HepG2 (cell line): ENCODE results near the gene GGACT. TPM values are rescaled to one million over a fixed set of nuclear protein-coding genes. Genes with fewer than 3 reads are reported as not detected.

Source experiments
- BRCA1 ChIP-seq: sonication (generic); formaldehyde crosslinking; IDR thresholded peaks from 2 replicates; pipeline ENCODE4 v1.4.0; 2020; ENCODE audit warnings: missing genetic modification reagents
- JUND ChIP-seq: sonication (generic); formaldehyde crosslinking; IDR thresholded peaks from 2 replicates; pipeline ENCODE4 v1.8.0; 2022; ENCODE audit warnings: mild to moderate bottlenecking, missing genetic modification reagents
- KMT2B ChIP-seq: IDR thresholded peaks from 2 replicates; pipeline ENCODE4 v1.6.1; 2016; ENCODE audit warnings: missing genetic modification reagents, missing compliant biosample characterization
- NCOR1 ChIP-seq: fragments of 200-600 bp; sonication (generic); IDR thresholded peaks from 2 replicates; pipeline ENCODE4 v1.7.0; 2017; ENCODE audit warnings: antibody characterized with exemption, low read length, borderline replicate concordance
- SAFB2 ChIP-seq: sonication (generic); formaldehyde crosslinking; IDR thresholded peaks from 2 replicates; pipeline ENCODE4 v1.5.1; 2020; ENCODE audit warnings: missing genetic modification reagents, low read depth, mild to moderate bottlenecking, borderline replicate concordance
- SAP130 ChIP-seq: IDR thresholded peaks from 2 replicates; pipeline ENCODE4 v1.6.1; 2016; ENCODE audit warnings: low read depth
- ZBTB38 ChIP-seq: sonication (generic); formaldehyde crosslinking; IDR thresholded peaks from 2 replicates; pipeline ENCODE4 v1.5.1; 2020; ENCODE audit warnings: mild to moderate bottlenecking, missing genetic modification reagents
- ZIK1 ChIP-seq: sonication (generic); formaldehyde crosslinking; IDR thresholded peaks from 2 replicates; pipeline ENCODE4 v1.5.0; 2020; ENCODE audit warnings: mild to moderate bottlenecking, low read depth, missing genetic modification reagents, borderline replicate concordance
- ZNF232 ChIP-seq: sonication (generic); formaldehyde crosslinking; IDR thresholded peaks from 2 replicates; pipeline ENCODE4 v1.4.0; 2020; ENCODE audit warnings: missing genetic modification reagents, borderline replicate concordance
- ZNF281 ChIP-seq: sonication (generic); formaldehyde crosslinking; IDR thresholded peaks from 2 replicates; pipeline ENCODE4 v1.4.0; 2020; ENCODE audit warnings: missing genetic modification reagents, borderline replicate concordance
- ZNF451 ChIP-seq: sonication (generic); formaldehyde crosslinking; IDR thresholded peaks from 2 replicates; pipeline ENCODE4 v1.5.0; 2020; ENCODE audit warnings: mild to moderate bottlenecking, missing genetic modification reagents
- ZNF550 ChIP-seq: sonication (generic); formaldehyde crosslinking; IDR thresholded peaks from 2 replicates; pipeline ENCODE4 v1.4.0; 2020; ENCODE audit warnings: mild to moderate bottlenecking, missing genetic modification reagents, borderline replicate concordance
- ZNF670 ChIP-seq: sonication (generic); formaldehyde crosslinking; IDR thresholded peaks from 2 replicates; pipeline ENCODE4 v1.8.0; 2022; ENCODE audit warnings: mild to moderate bottlenecking, missing genetic modification reagents, borderline replicate concordance
- ZNF674 ChIP-seq: sonication (generic); formaldehyde crosslinking; IDR thresholded peaks from 2 replicates; pipeline ENCODE4 v1.5.0; 2020; ENCODE audit warnings: low read depth, mild to moderate bottlenecking, missing genetic modification reagents
- polyA plus RNA-seq, 8 experiments: library from polyadenylated mRNA; depleted of rRNA in 3 of 8; stranded (reverse) in 7 of 8; unstranded in 1 of 8; fragments of >200 nt; fragmentation: Illumina TruSeq in 4 of 8; extraction: Trizol in 4 of 8; gene quantifications; 2 replicates each; pipeline versions ENCODE4 v1.2.1 to v1.2.3, GENCODE V29; 2011 to 2016; ENCODE audit warnings: low read depth in 4 of 8, missing spikeins in 1 of 8, mixed read lengths in 1 of 8; ENCODE audit not compliant: insufficient read depth in 1 of 8
- total RNA-seq, 5 experiments: library from RNA; depleted of rRNA; stranded (reverse); fragments of >200 nt; fragmentation: Illumina TruSeq; extraction: Trizol; gene quantifications; 2 replicates each; pipeline ENCODE4 v1.2.3, GENCODE V29; 2016; ENCODE audit warnings: low read depth in 1 of 5
- TF ChIP-seq, protein P1 (sequence below): IDR thresholded peaks from 2 replicates; pipeline ENCODE4 v1.6.1; 2016; ENCODE audit warnings: missing biosample characterization, missing genetic modification reagents, low read depth
- TF ChIP-seq, protein P2 (sequence below): sonication (generic); formaldehyde crosslinking; IDR thresholded peaks from 2 replicates; pipeline ENCODE4 v1.8.1; 2023; ENCODE audit warnings: mild to moderate bottlenecking, missing genetic modification reagents
- TF ChIP-seq, protein P3 (sequence below): sonication (generic); formaldehyde crosslinking; IDR thresholded peaks from 2 replicates; pipeline ENCODE4 v1.5.1; 2020; ENCODE audit warnings: mild to moderate bottlenecking, missing genetic modification reagents, borderline replicate concordance
- TF ChIP-seq, protein P4 (sequence below): sonication (generic); formaldehyde crosslinking; IDR thresholded peaks from 2 replicates; pipeline ENCODE4 v1.9.0; 2021; ENCODE audit warnings: mild to moderate bottlenecking, missing genetic modification reagents

Gene GGACT
- total and polyA plus RNA-seq, 2 of the 13 experiments (the other 11 are each of a cell fraction or from before 2014, with no cell fraction given): 1.7 to 1.9 TPM

DNA sequence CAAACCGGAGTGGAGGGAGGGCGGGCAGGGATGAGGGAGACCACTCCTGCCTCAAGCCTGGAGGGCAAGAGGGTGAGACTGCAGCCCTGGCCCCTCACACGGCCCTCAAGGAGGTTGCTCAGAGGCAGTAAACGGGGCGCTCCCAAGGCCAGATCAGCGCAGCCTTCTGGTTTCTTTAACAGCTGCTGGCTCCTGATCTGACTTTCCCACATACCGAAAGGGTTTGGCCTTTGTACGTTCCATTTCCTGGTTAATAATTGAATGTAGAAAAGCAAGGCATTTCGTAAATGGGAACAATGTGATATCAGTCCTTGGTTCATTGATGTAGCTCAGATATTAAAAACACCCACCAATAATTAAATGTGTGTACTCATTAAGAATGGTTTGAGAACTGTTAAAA is 71.5 kb downstream of the GGACT start (continued):
- no peak for TF ChIP-seq ZBTB38 (CRISPR knock-in tag)
- TF ChIP-seq, protein P1, sequence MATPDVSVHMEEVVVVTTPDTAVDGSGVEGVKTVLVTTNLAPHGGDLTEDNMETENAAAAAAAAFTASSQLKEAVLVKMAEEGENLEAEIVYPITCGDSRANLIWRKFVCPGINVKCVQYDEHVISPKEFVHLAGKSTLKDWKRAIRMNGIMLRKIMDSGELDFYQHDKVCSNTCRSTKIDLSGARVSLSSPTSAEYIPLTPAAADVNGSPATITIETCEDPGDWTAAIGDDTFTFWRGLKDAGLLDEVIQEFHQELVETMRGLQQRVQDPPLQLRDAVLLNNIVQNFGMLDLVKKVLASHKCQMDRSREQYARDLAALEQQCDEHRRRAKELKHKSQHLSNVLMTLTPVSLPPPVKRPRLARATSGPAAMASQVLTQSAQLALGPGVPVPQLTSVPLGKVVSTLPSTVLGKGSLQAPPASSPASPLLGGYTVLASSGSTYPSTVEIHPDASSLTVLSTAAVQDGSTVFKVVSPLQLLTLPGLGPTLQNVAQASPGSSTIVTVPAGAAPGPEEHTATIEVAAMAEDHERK (CRISPR knock-in tag): no peak
- TF ChIP-seq ZNF670 (CRISPR knock-in tag): no peak
- TF ChIP-seq SAP130 (CRISPR knock-in tag): peak; percentile 66
- TF ChIP-seq SAFB2 (CRISPR knock-in tag): no peak
- no peak for TF ChIP-seq BRCA1 (CRISPR knock-in tag)
- TF ChIP-seq, protein P2, sequence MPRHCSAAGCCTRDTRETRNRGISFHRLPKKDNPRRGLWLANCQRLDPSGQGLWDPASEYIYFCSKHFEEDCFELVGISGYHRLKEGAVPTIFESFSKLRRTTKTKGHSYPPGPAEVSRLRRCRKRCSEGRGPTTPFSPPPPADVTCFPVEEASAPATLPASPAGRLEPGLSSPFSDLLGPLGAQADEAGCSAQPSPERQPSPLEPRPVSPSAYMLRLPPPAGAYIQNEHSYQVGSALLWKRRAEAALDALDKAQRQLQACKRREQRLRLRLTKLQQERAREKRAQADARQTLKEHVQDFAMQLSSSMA (CRISPR knock-in tag): no peak
- no peak for TF ChIP-seq JUND (CRISPR knock-in tag)
- no peak for TF ChIP-seq KMT2B (CRISPR knock-in tag)
- TF ChIP-seq, protein P3, sequence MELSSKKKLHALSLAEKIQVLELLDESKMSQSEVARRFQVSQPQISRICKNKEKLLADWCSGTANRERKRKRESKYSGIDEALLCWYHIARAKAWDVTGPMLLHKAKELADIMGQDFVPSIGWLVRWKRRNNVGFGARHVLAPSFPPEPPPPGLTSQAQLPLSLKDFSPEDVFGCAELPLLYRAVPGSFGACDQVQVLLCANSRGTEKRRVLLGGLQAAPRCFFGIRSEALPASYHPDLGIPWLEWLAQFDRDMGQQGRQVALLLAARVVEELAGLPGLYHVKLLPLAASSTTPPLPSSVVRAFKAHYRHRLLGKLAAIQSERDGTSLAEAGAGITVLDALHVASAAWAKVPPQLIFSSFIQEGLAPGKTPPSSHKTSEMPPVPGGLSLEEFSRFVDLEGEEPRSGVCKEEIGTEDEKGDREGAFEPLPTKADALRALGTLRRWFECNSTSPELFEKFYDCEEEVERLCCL (CRISPR knock-in tag): no peak
- TF ChIP-seq ZNF232 (CRISPR knock-in tag): no peak
- no peak for TF ChIP-seq ZNF451
- no peak for TF ChIP-seq ZIK1 (CRISPR knock-in tag)
- TF ChIP-seq ZNF550 (CRISPR knock-in tag): no peak
- TF ChIP-seq, protein P4, sequence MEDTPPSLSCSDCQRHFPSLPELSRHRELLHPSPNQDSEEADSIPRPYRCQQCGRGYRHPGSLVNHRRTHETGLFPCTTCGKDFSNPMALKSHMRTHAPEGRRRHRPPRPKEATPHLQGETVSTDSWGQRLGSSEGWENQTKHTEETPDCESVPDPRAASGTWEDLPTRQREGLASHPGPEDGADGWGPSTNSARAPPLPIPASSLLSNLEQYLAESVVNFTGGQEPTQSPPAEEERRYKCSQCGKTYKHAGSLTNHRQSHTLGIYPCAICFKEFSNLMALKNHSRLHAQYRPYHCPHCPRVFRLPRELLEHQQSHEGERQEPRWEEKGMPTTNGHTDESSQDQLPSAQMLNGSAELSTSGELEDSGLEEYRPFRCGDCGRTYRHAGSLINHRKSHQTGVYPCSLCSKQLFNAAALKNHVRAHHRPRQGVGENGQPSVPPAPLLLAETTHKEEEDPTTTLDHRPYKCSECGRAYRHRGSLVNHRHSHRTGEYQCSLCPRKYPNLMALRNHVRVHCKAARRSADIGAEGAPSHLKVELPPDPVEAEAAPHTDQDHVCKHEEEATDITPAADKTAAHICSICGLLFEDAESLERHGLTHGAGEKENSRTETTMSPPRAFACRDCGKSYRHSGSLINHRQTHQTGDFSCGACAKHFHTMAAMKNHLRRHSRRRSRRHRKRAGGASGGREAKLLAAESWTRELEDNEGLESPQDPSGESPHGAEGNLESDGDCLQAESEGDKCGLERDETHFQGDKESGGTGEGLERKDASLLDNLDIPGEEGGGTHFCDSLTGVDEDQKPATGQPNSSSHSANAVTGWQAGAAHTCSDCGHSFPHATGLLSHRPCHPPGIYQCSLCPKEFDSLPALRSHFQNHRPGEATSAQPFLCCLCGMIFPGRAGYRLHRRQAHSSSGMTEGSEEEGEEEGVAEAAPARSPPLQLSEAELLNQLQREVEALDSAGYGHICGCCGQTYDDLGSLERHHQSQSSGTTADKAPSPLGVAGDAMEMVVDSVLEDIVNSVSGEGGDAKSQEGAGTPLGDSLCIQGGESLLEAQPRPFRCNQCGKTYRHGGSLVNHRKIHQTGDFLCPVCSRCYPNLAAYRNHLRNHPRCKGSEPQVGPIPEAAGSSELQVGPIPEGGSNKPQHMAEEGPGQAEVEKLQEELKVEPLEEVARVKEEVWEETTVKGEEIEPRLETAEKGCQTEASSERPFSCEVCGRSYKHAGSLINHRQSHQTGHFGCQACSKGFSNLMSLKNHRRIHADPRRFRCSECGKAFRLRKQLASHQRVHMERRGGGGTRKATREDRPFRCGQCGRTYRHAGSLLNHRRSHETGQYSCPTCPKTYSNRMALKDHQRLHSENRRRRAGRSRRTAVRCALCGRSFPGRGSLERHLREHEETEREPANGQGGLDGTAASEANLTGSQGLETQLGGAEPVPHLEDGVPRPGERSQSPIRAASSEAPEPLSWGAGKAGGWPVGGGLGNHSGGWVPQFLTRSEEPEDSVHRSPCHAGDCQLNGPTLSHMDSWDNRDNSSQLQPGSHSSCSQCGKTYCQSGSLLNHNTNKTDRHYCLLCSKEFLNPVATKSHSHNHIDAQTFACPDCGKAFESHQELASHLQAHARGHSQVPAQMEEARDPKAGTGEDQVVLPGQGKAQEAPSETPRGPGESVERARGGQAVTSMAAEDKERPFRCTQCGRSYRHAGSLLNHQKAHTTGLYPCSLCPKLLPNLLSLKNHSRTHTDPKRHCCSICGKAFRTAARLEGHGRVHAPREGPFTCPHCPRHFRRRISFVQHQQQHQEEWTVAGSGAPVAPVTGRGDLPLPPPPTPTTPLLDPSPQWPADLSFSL (CRISPR knock-in tag): no peak
- TF ChIP-seq ZNF674 (CRISPR knock-in tag): no peak
- TF ChIP-seq NCOR1: no peak; the same call in 1 of the 2 replicates
- TF ChIP-seq ZNF281 (CRISPR knock-in tag): no peak
